Uterus (tissue), 2 donors: ENCODE measurements around the gene SEPTIN11.

Experiments used
- POLR2A ChIP-seq, 2 donors: fragments of 450-650 bp; IDR thresholded peaks; one replicate each; pipeline ENCODE4 v1.6.1; 2016; ENCODE audit warnings: antibody characterized with exemption in 2 of 2, mild to moderate bottlenecking in 1 of 2, moderate library complexity in 1 of 2
- TF ChIP-seq, protein P1 (sequence below), 4 experiments: fragments of 200-600 bp in 2 of 4; fragments of 450-650 bp in 2 of 4; sonication (generic) in 2 of 4; IDR thresholded peaks; one replicate each; pipeline ENCODE4 v1.5.1; 2016 to 2019; ENCODE audit warnings: antibody characterized with exemption in 4 of 4, mild to moderate bottlenecking in 2 of 4, moderate library complexity in 1 of 4

DNA sequence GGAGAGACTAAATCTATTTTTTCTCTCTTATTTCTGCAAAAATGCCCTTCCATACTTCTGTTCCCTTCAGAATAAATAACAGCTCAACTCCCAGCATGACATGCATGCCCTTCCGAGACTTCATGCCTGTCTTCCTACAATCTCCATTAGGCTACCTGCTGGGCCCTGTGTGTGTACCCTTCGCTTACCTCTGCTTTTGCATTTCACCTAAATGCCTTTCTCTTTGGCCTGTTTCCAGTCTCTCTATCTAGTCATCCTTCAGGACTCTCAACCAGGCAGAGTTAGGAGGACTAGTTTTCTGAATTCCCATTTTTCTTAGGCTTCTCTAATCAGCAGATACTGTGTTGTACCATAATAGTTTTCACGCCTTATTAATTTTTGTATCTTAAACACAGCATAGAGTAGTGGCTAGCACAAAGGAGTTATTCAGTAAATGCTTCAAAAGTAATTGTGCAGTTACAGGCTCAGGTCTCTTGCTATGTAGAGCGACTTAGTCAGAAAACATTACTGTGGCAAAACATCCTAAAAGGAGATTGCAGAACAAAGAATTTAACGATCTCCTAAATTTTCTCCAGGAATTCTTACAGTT, 20.5 kb downstream of the SEPTIN11 start:
- TF ChIP-seq, protein P1, sequence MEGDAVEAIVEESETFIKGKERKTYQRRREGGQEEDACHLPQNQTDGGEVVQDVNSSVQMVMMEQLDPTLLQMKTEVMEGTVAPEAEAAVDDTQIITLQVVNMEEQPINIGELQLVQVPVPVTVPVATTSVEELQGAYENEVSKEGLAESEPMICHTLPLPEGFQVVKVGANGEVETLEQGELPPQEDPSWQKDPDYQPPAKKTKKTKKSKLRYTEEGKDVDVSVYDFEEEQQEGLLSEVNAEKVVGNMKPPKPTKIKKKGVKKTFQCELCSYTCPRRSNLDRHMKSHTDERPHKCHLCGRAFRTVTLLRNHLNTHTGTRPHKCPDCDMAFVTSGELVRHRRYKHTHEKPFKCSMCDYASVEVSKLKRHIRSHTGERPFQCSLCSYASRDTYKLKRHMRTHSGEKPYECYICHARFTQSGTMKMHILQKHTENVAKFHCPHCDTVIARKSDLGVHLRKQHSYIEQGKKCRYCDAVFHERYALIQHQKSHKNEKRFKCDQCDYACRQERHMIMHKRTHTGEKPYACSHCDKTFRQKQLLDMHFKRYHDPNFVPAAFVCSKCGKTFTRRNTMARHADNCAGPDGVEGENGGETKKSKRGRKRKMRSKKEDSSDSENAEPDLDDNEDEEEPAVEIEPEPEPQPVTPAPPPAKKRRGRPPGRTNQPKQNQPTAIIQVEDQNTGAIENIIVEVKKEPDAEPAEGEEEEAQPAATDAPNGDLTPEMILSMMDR (IDR thresholded peaks at IDR 0.05): no peak
- TF ChIP-seq POLR2A (IDR thresholded peaks at IDR 0.05): no peak
